Measurements from ENCODE around the gene CYB5A. TPM values are rescaled to one million over a fixed set of nuclear protein-coding genes. Genes with fewer than 3 reads are reported as not detected.

CYB5A gene
- total RNA-seq, 1 donor from 2014 or later = 213 TPM

GRCh38 chr18:74256190-74256589, 35.6 kb downstream of the CYB5A start:
- no peak overlapping the region for H3K4me3 Mint-ChIP-seq (ENCODE audit: low read depth)
- H3K9me3 Mint-ChIP-seq (ENCODE audit: low read depth) = no peaks in the 10 kb centered on the region
- peaks cover 47% of the 10 kb centered on the region for H3K4me1 Mint-ChIP-seq (ENCODE audit: low read depth)
- H3K36me3 Mint-ChIP-seq (ENCODE audit: insufficient read depth) = peaks cover 40% of the 10 kb centered on the region
- no peaks in the 10 kb centered on the region for H3K27me3 Mint-ChIP-seq
- no peak for DNase-seq (ENCODE audit: low spot score, unreplicated experiment)
- TF ChIP-seq CTCF (IDR thresholded peaks at IDR 0.05; ENCODE audit: unreplicated experiment) = no peak
- H3K27ac Mint-ChIP-seq = peak overlapping the region; percentile 78

- no peak overlapping the region for H3K4me3 Mint-ChIP-seq (ENCODE audit: low read depth)
- peak overlapping the region; percentile 93 for H3K27ac Mint-ChIP-seq
- no peaks in the 10 kb centered on the region for H3K27me3 Mint-ChIP-seq
- TF ChIP-seq CTCF (IDR thresholded peaks at IDR 0.05; ENCODE audit: unreplicated experiment) = no peak
- H3K36me3 Mint-ChIP-seq (ENCODE audit: insufficient read depth) = peaks cover 40% of the 10 kb centered on the region
- DNase-seq (ENCODE audit: low spot score, unreplicated experiment) = no peak
- H3K4me1 Mint-ChIP-seq (ENCODE audit: low read depth) = peaks cover 53% of the 10 kb centered on the region
- no peaks in the 10 kb centered on the region for H3K9me3 Mint-ChIP-seq (ENCODE audit: low read depth)
These were observed 36.6 kb downstream of the CYB5A start for GRCh38 chr18:74255131-74255616.

GRCh38 chr18:74252039-74252395, 39.7 kb downstream of the CYB5A start:
- Mint-ChIP-seq H3K27ac (peak overlapping the region; percentile 86), H3K9me3 (ENCODE audit: low read depth) (no peaks in the 10 kb centered on the region), H3K27me3 (no peaks in the 10 kb centered on the region), H3K4me1 (ENCODE audit: low read depth) (peaks cover 60% of the 10 kb centered on the region), H3K36me3 (ENCODE audit: insufficient read depth) (peaks cover 31% of the 10 kb centered on the region), H3K4me3 (ENCODE audit: low read depth) (peak overlapping the region; percentile 2)
- no peak for TF ChIP-seq CTCF (IDR thresholded peaks at IDR 0.05; ENCODE audit: unreplicated experiment)
- no peak for DNase-seq (ENCODE audit: low spot score, unreplicated experiment)

GRCh38 chr18:74251297-74252038, 40.3 kb downstream of the CYB5A start:
- Mint-ChIP-seq H3K36me3 (ENCODE audit: insufficient read depth) (peaks cover 31% of the 10 kb centered on the region), H3K27ac (peak overlapping the region; percentile 86), H3K9me3 (ENCODE audit: low read depth) (no peaks in the 10 kb centered on the region), H3K4me3 (ENCODE audit: low read depth) (peak overlapping the region; percentile 41), H3K27me3 (no peaks in the 10 kb centered on the region), H3K4me1 (ENCODE audit: low read depth) (peaks cover 56% of the 10 kb centered on the region)
- DNase-seq (ENCODE audit: low spot score, unreplicated experiment) = no peak
- TF ChIP-seq CTCF (IDR thresholded peaks at IDR 0.05; ENCODE audit: unreplicated experiment) = no peak

- H3K27ac Mint-ChIP-seq = peak overlapping the region; percentile 82
- peaks cover 43% of the 10 kb centered on the region for H3K4me1 Mint-ChIP-seq (ENCODE audit: low read depth)
- H3K36me3 Mint-ChIP-seq (ENCODE audit: insufficient read depth) = peaks cover 27% of the 10 kb centered on the region
These were observed 41.6 kb downstream of the CYB5A start for GRCh38 chr18:74250131-74250530.

More at GRCh38 chr18:74250131-74250530, 41.6 kb downstream of the CYB5A start:
- no peaks in the 10 kb centered on the region for H3K9me3 Mint-ChIP-seq (ENCODE audit: low read depth)
- DNase-seq (ENCODE audit: low spot score, unreplicated experiment) = no peak
- TF ChIP-seq CTCF (IDR thresholded peaks at IDR 0.05; ENCODE audit: unreplicated experiment) = no peak
- H3K27me3 Mint-ChIP-seq = no peaks in the 10 kb centered on the region
- no peak overlapping the region for H3K4me3 Mint-ChIP-seq (ENCODE audit: low read depth)
